ENCODE measurements around the gene RPL27A.
A peak's percentile ranks its signal among the peaks of the same experiment; 100 is the strongest.
"Not testable (repeated sequence)": the region's sequence is repeated elsewhere in the genome, so short reads cannot be mapped to it uniquely, and the experiment has no call there.

RPL27A gene

DNA sequence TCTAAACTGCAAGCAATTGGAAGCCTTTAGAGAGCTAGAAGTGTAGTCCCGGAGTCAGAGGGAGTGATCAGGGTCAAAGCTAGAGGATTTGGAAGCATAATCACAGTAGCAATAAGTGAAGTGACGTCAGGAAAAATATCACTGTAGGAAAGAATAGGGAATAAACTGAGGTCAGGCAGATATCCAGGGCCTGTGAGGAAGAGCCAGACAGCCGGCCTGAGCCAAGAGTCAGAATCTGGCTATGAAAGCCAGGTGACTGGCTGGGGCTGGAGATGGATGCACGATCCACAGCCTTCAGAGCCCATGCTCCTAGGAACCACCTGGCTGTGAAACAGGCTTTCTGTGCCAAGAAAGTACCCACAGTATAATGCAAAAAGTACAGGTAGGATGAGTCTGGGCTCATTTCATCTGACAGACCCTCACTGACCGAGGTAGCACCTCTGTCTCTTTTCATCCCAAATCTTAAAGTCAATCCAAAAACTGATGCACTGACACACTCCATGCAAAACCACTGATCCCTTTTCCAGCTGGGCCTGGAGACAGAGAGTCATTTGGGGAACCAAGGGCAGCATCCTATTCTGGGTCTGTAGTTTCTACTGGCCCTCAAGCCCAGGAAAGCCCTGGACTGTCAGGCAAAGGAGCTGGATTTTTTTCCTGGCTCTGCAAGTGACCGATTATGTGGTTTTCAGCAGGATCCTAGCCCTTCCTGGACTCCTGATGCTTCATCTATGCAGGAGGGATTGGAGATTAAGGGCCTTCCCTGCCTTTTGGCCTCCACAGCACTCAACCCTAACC is 21.4 kb upstream of the RPL27A start:
- TF ChIP-seq, protein P1, sequence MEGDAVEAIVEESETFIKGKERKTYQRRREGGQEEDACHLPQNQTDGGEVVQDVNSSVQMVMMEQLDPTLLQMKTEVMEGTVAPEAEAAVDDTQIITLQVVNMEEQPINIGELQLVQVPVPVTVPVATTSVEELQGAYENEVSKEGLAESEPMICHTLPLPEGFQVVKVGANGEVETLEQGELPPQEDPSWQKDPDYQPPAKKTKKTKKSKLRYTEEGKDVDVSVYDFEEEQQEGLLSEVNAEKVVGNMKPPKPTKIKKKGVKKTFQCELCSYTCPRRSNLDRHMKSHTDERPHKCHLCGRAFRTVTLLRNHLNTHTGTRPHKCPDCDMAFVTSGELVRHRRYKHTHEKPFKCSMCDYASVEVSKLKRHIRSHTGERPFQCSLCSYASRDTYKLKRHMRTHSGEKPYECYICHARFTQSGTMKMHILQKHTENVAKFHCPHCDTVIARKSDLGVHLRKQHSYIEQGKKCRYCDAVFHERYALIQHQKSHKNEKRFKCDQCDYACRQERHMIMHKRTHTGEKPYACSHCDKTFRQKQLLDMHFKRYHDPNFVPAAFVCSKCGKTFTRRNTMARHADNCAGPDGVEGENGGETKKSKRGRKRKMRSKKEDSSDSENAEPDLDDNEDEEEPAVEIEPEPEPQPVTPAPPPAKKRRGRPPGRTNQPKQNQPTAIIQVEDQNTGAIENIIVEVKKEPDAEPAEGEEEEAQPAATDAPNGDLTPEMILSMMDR (IDR thresholded peaks at IDR 0.05; ENCODE audit: poor library complexity, severe bottlenecking), result no peak
- DNase-seq (ENCODE audit: low spot score), result no peak
- Histone ChIP-seq H3K4me3 (ENCODE audit: severe bottlenecking) (no peak overlapping the region), H3K36me3 (ENCODE audit: low read depth) (no peaks in the 10 kb centered on the region), H3K9me3 (ENCODE audit: severe bottlenecking) (no peaks in the 10 kb centered on the region), H3K27ac (ENCODE audit: poor library complexity, severe bottlenecking) (no peak overlapping the region), H3K27me3 (ENCODE audit: insufficient read depth, poor library complexity, severe bottlenecking) (no peaks in the 10 kb centered on the region), H3K4me1 (ENCODE audit: insufficient read depth, poor library complexity, severe bottlenecking) (no peaks in the 10 kb centered on the region)
- no peak for ATAC-seq (ENCODE audit: low read depth)

DNA sequence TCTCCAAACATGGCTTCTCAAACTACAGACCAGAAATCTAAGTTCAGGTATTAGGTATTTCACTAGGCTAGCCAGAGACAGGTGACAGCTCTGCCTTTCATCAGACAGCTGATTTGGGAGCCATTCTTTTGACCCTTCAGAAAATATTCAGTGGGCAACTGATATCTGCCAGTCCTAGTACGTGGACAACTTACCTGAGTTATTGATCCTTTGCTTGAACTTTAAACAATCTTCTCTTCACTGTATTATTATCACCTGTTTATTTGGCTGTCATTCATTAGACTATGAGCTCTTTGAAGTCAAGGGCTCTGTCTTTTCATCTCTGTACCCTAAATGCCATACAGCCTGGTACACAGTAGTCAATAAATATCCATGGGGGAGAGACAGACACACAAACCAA is 17.4 kb upstream of the RPL27A start:
- H3K27me3 ChIP-seq (ENCODE audit: insufficient read depth, poor library complexity, severe bottlenecking), result no peaks in the 10 kb centered on the region
- H3K27ac ChIP-seq (ENCODE audit: poor library complexity, severe bottlenecking), result no peak overlapping the region
- ATAC-seq (ENCODE audit: low read depth) (no peak), DNase-seq (ENCODE audit: low spot score) (no peak)
- no peaks in the 10 kb centered on the region for H3K36me3 ChIP-seq (ENCODE audit: low read depth)
- H3K4me1 ChIP-seq (ENCODE audit: insufficient read depth, poor library complexity, severe bottlenecking), result peaks cover 2% of the 10 kb centered on the region
- no peaks in the 10 kb centered on the region for H3K9me3 ChIP-seq (ENCODE audit: severe bottlenecking)
- H3K4me3 ChIP-seq (ENCODE audit: severe bottlenecking), result no peak overlapping the region
- TF ChIP-seq, protein P1 (IDR thresholded peaks at IDR 0.05; ENCODE audit: poor library complexity, severe bottlenecking), result no peak

DNA sequence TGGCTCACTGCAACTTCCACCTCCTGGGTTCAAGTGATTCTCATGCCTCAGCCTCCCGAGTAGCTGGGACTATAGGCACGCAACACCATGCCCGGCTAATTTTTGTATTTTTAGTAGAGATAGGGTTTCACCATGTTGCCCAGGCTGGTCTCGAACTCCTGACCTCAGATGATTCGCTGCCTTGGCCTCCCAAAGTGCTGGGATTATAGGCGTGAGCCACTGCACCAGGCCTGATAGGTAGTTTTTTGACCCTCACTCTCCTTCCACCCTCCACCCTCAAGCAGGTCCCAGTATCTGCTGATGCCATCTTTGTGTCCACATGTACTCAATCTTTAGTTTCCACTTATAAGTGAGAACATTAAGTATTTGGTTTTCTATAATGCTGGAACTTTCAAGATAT is 12.5 kb upstream of the RPL27A start:
- H3K27ac ChIP-seq (ENCODE audit: poor library complexity, severe bottlenecking), result peak overlapping the region; percentile 81
- not testable (repeated sequence) for H3K27me3 ChIP-seq (ENCODE audit: insufficient read depth, poor library complexity, severe bottlenecking); H3K36me3 ChIP-seq (ENCODE audit: low read depth)

DNA sequence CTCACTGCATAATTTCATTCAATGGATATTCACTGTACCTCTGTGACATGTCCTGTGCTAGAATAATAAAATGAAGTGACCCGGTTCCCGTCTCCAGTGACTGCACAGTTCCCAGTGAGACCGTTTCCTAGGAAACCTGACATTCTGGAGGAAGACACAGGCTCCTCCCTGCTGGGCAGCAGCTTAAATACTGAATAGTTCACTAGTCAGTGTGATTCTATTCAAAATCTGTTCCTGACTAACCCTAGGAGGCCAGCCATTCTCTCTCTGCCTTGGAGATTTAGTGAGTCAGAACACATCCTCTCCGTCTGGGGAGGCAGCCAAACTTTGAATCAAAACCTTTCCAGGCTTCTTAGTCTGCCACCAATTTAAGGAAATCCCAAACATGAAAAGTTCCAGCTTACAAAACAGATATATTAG is 11.4 kb upstream of the RPL27A start:
- H3K27me3 ChIP-seq (ENCODE audit: insufficient read depth, poor library complexity, severe bottlenecking), result no peaks in the 10 kb centered on the region
- peaks cover 7% of the 10 kb centered on the region; the same call in 1 of the 2 replicates for H3K36me3 ChIP-seq (ENCODE audit: low read depth)
- ATAC-seq (ENCODE audit: low read depth) (peak; percentile 98), DNase-seq (ENCODE audit: low spot score) (no peak)
- no peak overlapping the region for H3K4me3 ChIP-seq (ENCODE audit: severe bottlenecking)
- TF ChIP-seq, protein P1 (IDR thresholded peaks at IDR 0.05; ENCODE audit: poor library complexity, severe bottlenecking), result no peak
- peaks cover 21% of the 10 kb centered on the region for H3K4me1 ChIP-seq (ENCODE audit: insufficient read depth, poor library complexity, severe bottlenecking)
- peak overlapping the region; percentile 81 for H3K27ac ChIP-seq (ENCODE audit: poor library complexity, severe bottlenecking)
- H3K9me3 ChIP-seq (ENCODE audit: severe bottlenecking), result no peaks in the 10 kb centered on the region

More for the DNA sequence above, 12.5 kb upstream of the RPL27A start:
- H3K4me3 ChIP-seq (ENCODE audit: severe bottlenecking); DNase-seq (ENCODE audit: low spot score); ATAC-seq (ENCODE audit: low read depth); H3K9me3 ChIP-seq (ENCODE audit: severe bottlenecking): not testable (repeated sequence)
- H3K4me1 ChIP-seq (ENCODE audit: insufficient read depth, poor library complexity, severe bottlenecking), result peaks cover 21% of the 10 kb centered on the region

DNA sequence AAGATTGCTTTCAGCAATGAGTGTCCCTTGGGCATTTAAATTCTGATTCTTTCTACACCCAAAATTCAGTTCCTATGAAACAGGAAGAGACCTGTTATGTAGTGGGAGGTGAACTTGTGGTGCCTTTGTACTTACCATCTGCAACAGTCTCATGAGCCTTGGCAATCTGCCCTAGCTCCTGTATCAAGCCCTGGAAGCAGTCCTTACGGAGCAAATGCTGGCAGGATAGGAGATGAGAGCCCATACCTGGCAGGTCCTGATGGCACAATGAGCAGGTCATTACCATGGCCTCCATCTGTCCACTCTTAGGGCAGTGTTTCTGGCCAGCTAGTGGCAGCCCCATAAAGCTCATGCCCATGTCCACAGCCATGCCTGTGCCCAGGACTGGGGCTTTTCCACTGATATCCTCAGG is 10.9 kb upstream of the RPL27A start:
- Histone ChIP-seq H3K36me3 (ENCODE audit: low read depth) (peaks cover 7% of the 10 kb centered on the region; the same call in 1 of the 2 replicates), H3K9me3 (ENCODE audit: severe bottlenecking) (no peaks in the 10 kb centered on the region)

More for the DNA sequence above, 10.9 kb upstream of the RPL27A start:
- peaks cover 21% of the 10 kb centered on the region for H3K4me1 ChIP-seq (ENCODE audit: insufficient read depth, poor library complexity, severe bottlenecking)
- no peak overlapping the region for H3K4me3 ChIP-seq (ENCODE audit: severe bottlenecking)
- TF ChIP-seq, protein P1 (IDR thresholded peaks at IDR 0.05; ENCODE audit: poor library complexity, severe bottlenecking), result no peak
- DNase-seq (ENCODE audit: low spot score) (no peak), ATAC-seq (ENCODE audit: low read depth) (peak; percentile 70)
- H3K27me3 ChIP-seq (ENCODE audit: insufficient read depth, poor library complexity, severe bottlenecking), result no peaks in the 10 kb centered on the region
- H3K27ac ChIP-seq (ENCODE audit: poor library complexity, severe bottlenecking), result peak overlapping the region; percentile 81
